WTC11 (cell line): ENCODE data around the gene USH2A. TPM values are rescaled to one million over a fixed set of nuclear protein-coding genes. Genes with fewer than 3 reads are reported as not detected.

Source experiments
- ATAC-seq: fragments of 200-7000 bp; cut with Tn5 transposase; 2 replicates; pipeline ENCODE4 v1.10.0; 2021; ENCODE audit warnings: mild to moderate bottlenecking, moderate library complexity
- CTCF ChIA-PET: fragments of 300-600 bp; sonication (Branson Sonifier 250); formaldehyde crosslinking; loops from one replicate; lab custom pipeline; 2021; ENCODE audit warnings: antibody characterized with exemption; lab: Charles Lee
- POLR2A ChIA-PET: fragments of 350-600 bp; sonication (Branson Sonifier 250); formaldehyde crosslinking; loops from one replicate; lab custom pipeline; 2021; ENCODE audit warnings: antibody characterized with exemption; lab: Charles Lee
- DNase-seq: peaks from one replicate; pipeline ENCODE4 v3.0.0; 2021; ENCODE audit warnings: low spot score
- H3K27ac Mint-ChIP-seq: 2 replicates; pipeline ENCODE4 v1.8.0; 2021; ENCODE audit warnings: mixed read lengths
- H3K27me3 Mint-ChIP-seq: 2 replicates; pipeline ENCODE4 v1.8.0; 2021; ENCODE audit warnings: low read depth, mild to moderate bottlenecking, moderate library complexity, mixed read lengths
- H3K36me3 Mint-ChIP-seq: 2 replicates; pipeline ENCODE4 v1.8.0; 2021; ENCODE audit warnings: mixed read lengths
- H3K4me1 Mint-ChIP-seq: 2 replicates; pipeline ENCODE4 v1.8.0; 2022; ENCODE audit warnings: mixed read lengths
- H3K4me3 Mint-ChIP-seq: 2 replicates; pipeline ENCODE4 v1.8.0; 2021; ENCODE audit warnings: mild to moderate bottlenecking, moderate library complexity, mixed read lengths
- H3K9me3 Mint-ChIP-seq: 2 replicates; pipeline ENCODE4 v1.8.0; 2021; ENCODE audit warnings: mixed read lengths
- ATF1 ChIP-seq: sonication (generic); formaldehyde crosslinking; IDR thresholded peaks from 2 replicates; pipeline ENCODE4 v1.8.1; 2023; ENCODE audit warnings: mild to moderate bottlenecking, moderate library complexity, missing genetic modification reagents
- ETV6 ChIP-seq: sonication (generic); formaldehyde crosslinking; IDR thresholded peaks from 2 replicates; pipeline ENCODE4 v1.8.1; 2022; ENCODE audit warnings: mild to moderate bottlenecking, missing genetic modification reagents
- FOXK1 ChIP-seq: sonication (generic); formaldehyde crosslinking; IDR thresholded peaks from 2 replicates; pipeline ENCODE4 v1.8.0; 2022; ENCODE audit warnings: mild to moderate bottlenecking, moderate library complexity, missing genetic modification reagents
- JUN ChIP-seq: sonication (generic); formaldehyde crosslinking; IDR thresholded peaks from 2 replicates; pipeline ENCODE4 v1.8.0; 2023; ENCODE audit warnings: mild to moderate bottlenecking, missing genetic modification reagents
- MXD4 ChIP-seq: fragments of 250-450 bp; sonication (Bioruptor Pico); IDR thresholded peaks from 2 replicates; pipeline ENCODE4 v1.8.0; 2021; ENCODE audit warnings: mild to moderate bottlenecking, moderate library complexity, borderline replicate concordance
- SMAD3 ChIP-seq: sonication (generic); formaldehyde crosslinking; IDR thresholded peaks from 2 replicates; pipeline ENCODE4 v1.8.0; 2022; ENCODE audit warnings: missing genetic modification reagents, mild to moderate bottlenecking, borderline replicate concordance
- SP1 ChIP-seq: sonication (generic); formaldehyde crosslinking; conservative IDR thresholded peaks from 2 replicates; pipeline ENCODE4 v1.8.1; 2022; ENCODE audit warnings: missing genetic modification reagents
- TEAD1 ChIP-seq: sonication (generic); formaldehyde crosslinking; IDR thresholded peaks from 2 replicates; pipeline ENCODE4 v1.8.0; 2022; ENCODE audit warnings: mild to moderate bottlenecking, missing genetic modification reagents
- ZNF263 ChIP-seq: sonication (generic); formaldehyde crosslinking; IDR thresholded peaks from 2 replicates; pipeline ENCODE4 v1.8.1; 2022; ENCODE audit warnings: low read depth, mild to moderate bottlenecking, moderate library complexity, missing genetic modification reagents
- ZNF423 ChIP-seq: fragments of 250-450 bp; sonication (Bioruptor Pico); IDR thresholded peaks from 2 replicates; pipeline ENCODE4 v2.1.2; 2022; ENCODE audit warnings: mild to moderate bottlenecking, moderate library complexity
- total RNA-seq: library from RNA; stranded (reverse); gene quantifications from 3 replicates; pipeline ENCODE4 v1.2.3, GENCODE V29; 2021
- TF ChIP-seq, protein P1 (sequence below): sonication (generic); formaldehyde crosslinking; conservative IDR thresholded peaks from 2 replicates; pipeline ENCODE4 v1.8.1; 2022; ENCODE audit warnings: mild to moderate bottlenecking, missing genetic modification reagents
- TF ChIP-seq, protein P2 (sequence below): sonication (generic); formaldehyde crosslinking; IDR thresholded peaks from 2 replicates; pipeline ENCODE4 v1.8.0; 2023; ENCODE audit warnings: missing genetic modification reagents, mild to moderate bottlenecking, borderline replicate concordance
- TF ChIP-seq, protein P3 (sequence below): sonication (generic); formaldehyde crosslinking; conservative IDR thresholded peaks from 2 replicates; pipeline ENCODE4 v1.8.1; 2023; ENCODE audit warnings: mild to moderate bottlenecking, low read depth, missing genetic modification reagents, moderate library complexity
- TF ChIP-seq, protein P4 (sequence below): sonication (generic); formaldehyde crosslinking; IDR thresholded peaks from 2 replicates; pipeline ENCODE4 v1.8.0; 2023; ENCODE audit warnings: mild to moderate bottlenecking, missing genetic modification reagents
- TF ChIP-seq, protein P5 (sequence below): fragments of 250-450 bp; sonication (Bioruptor Pico); IDR thresholded peaks from 2 replicates; pipeline ENCODE4 v2.1.2; 2022; ENCODE audit warnings: mild to moderate bottlenecking, moderate library complexity

The USH2A gene
- total RNA-seq, 1 experiment from 2014 or later = 0.37 TPM

DNA sequence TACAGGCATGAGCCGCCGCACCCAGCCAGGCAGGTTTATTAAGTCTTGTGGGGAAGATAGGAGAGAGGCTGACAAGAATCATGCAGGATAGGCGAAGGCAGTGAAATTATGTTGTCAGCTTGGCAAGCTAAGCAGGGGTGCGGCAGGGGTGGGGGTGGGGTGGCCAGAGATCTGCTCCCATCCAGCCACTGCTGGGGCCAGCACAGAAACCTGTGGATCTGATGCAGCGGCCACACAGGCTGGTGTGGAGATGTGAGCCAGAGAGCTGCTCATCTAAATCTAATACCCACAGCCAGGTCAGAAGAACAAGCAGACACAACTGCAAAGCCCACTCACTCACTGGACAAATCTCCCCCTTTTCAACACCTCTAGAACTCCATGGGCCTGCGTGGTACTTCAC is 787.4 kb downstream of the USH2A start (continued):
- no peak for TF ChIP-seq MXD4 (CRISPR knock-in tag)
- no peak for TF ChIP-seq SP1
- TF ChIP-seq, protein P1, sequence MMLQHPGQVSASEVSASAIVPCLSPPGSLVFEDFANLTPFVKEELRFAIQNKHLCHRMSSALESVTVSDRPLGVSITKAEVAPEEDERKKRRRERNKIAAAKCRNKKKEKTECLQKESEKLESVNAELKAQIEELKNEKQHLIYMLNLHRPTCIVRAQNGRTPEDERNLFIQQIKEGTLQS (CRISPR knock-in tag) = no peak
- no peak for TF ChIP-seq ATF1 (CRISPR knock-in tag)
- no peak for TF ChIP-seq FOXK1 (CRISPR knock-in tag)
- no peak for TF ChIP-seq SMAD3 (CRISPR knock-in tag)

DNA sequence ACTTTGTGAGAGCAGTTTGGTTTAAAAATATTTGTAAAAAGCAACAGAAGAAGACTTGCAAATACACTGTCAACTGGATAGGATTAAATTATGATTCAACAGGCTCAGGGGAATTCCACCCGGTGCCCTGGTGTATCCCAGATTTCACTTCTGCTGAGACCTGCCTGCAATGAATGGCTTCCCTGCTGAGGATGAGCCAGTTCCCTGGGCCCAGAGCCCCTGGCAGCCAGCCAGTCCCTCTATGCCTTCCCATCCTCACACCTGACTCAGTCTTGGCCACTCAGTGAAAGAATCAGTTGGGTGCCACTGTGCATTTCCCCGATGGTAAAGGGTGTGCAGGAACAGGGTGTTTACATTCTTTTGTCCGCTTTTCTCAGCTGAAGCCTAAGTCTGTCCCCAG is 791.8 kb downstream of the USH2A start:
- ATAC-seq = peak; percentile 53
- Mint-ChIP-seq H3K36me3 (no peaks in the 10 kb centered on the region), H3K27me3 (no peaks in the 10 kb centered on the region), H3K27ac (no peak overlapping the region), H3K4me3 (no peak overlapping the region), H3K9me3 (no peaks in the 10 kb centered on the region), H3K4me1 (peaks cover 15% of the 10 kb centered on the region)
- no peak for DNase-seq
- CTCF ChIA-PET = no interaction called here
- TF ChIP-seq ZNF423 (peak; percentile 46; the same call in 1 of the 2 replicates), JUN (CRISPR knock-in tag) (no peak)
- TF ChIP-seq, protein P2, sequence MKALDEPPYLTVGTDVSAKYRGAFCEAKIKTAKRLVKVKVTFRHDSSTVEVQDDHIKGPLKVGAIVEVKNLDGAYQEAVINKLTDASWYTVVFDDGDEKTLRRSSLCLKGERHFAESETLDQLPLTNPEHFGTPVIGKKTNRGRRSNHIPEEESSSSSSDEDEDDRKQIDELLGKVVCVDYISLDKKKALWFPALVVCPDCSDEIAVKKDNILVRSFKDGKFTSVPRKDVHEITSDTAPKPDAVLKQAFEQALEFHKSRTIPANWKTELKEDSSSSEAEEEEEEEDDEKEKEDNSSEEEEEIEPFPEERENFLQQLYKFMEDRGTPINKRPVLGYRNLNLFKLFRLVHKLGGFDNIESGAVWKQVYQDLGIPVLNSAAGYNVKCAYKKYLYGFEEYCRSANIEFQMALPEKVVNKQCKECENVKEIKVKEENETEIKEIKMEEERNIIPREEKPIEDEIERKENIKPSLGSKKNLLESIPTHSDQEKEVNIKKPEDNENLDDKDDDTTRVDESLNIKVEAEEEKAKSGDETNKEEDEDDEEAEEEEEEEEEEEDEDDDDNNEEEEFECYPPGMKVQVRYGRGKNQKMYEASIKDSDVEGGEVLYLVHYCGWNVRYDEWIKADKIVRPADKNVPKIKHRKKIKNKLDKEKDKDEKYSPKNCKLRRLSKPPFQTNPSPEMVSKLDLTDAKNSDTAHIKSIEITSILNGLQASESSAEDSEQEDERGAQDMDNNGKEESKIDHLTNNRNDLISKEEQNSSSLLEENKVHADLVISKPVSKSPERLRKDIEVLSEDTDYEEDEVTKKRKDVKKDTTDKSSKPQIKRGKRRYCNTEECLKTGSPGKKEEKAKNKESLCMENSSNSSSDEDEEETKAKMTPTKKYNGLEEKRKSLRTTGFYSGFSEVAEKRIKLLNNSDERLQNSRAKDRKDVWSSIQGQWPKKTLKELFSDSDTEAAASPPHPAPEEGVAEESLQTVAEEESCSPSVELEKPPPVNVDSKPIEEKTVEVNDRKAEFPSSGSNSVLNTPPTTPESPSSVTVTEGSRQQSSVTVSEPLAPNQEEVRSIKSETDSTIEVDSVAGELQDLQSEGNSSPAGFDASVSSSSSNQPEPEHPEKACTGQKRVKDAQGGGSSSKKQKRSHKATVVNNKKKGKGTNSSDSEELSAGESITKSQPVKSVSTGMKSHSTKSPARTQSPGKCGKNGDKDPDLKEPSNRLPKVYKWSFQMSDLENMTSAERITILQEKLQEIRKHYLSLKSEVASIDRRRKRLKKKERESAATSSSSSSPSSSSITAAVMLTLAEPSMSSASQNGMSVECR = no peak
- POLR2A ChIA-PET = no interaction called here

DNA sequence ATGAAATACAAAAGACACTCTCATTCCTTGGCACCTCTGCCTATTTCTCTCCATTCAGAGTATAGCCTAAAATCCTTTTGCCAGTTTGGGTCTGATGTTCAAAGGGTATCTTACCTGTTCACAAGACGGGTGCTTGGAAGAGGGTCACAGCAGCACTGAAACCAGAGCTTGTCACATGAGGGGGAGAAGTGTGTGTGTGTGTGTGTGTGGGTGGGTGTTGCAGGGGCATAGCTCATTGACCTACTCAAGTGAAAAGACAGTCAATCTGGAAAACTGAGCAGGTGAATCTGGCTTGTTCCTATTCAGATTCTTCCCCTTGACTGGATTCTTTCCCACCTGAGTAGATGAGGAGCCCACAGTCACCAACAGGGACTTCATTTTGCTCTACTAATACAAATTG is 792.2 kb downstream of the USH2A start:
- CTCF ChIA-PET = no interaction called here

More for the DNA sequence above, 792.2 kb downstream of the USH2A start:
- Mint-ChIP-seq H3K27me3 (no peaks in the 10 kb centered on the region), H3K36me3 (no peaks in the 10 kb centered on the region), H3K27ac (no peak overlapping the region), H3K4me1 (peaks cover 10% of the 10 kb centered on the region), H3K4me3 (no peak overlapping the region), H3K9me3 (no peaks in the 10 kb centered on the region)
- ATAC-seq (no peak), DNase-seq (no peak)
- TF ChIP-seq, protein P3, sequence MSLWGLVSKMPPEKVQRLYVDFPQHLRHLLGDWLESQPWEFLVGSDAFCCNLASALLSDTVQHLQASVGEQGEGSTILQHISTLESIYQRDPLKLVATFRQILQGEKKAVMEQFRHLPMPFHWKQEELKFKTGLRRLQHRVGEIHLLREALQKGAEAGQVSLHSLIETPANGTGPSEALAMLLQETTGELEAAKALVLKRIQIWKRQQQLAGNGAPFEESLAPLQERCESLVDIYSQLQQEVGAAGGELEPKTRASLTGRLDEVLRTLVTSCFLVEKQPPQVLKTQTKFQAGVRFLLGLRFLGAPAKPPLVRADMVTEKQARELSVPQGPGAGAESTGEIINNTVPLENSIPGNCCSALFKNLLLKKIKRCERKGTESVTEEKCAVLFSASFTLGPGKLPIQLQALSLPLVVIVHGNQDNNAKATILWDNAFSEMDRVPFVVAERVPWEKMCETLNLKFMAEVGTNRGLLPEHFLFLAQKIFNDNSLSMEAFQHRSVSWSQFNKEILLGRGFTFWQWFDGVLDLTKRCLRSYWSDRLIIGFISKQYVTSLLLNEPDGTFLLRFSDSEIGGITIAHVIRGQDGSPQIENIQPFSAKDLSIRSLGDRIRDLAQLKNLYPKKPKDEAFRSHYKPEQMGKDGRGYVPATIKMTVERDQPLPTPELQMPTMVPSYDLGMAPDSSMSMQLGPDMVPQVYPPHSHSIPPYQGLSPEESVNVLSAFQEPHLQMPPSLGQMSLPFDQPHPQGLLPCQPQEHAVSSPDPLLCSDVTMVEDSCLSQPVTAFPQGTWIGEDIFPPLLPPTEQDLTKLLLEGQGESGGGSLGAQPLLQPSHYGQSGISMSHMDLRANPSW (CRISPR knock-in tag) = no peak
- TF ChIP-seq ZNF263 (CRISPR knock-in tag) (no peak), ZNF423 (no peak), ETV6 (CRISPR knock-in tag) (no peak), TEAD1 (CRISPR knock-in tag) (no peak)
- TF ChIP-seq, protein P4, sequence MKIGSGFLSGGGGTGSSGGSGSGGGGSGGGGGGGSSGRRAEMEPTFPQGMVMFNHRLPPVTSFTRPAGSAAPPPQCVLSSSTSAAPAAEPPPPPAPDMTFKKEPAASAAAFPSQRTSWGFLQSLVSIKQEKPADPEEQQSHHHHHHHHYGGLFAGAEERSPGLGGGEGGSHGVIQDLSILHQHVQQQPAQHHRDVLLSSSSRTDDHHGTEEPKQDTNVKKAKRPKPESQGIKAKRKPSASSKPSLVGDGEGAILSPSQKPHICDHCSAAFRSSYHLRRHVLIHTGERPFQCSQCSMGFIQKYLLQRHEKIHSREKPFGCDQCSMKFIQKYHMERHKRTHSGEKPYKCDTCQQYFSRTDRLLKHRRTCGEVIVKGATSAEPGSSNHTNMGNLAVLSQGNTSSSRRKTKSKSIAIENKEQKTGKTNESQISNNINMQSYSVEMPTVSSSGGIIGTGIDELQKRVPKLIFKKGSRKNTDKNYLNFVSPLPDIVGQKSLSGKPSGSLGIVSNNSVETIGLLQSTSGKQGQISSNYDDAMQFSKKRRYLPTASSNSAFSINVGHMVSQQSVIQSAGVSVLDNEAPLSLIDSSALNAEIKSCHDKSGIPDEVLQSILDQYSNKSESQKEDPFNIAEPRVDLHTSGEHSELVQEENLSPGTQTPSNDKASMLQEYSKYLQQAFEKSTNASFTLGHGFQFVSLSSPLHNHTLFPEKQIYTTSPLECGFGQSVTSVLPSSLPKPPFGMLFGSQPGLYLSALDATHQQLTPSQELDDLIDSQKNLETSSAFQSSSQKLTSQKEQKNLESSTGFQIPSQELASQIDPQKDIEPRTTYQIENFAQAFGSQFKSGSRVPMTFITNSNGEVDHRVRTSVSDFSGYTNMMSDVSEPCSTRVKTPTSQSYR (CRISPR knock-in tag) = no peak
- TF ChIP-seq, protein P5, sequence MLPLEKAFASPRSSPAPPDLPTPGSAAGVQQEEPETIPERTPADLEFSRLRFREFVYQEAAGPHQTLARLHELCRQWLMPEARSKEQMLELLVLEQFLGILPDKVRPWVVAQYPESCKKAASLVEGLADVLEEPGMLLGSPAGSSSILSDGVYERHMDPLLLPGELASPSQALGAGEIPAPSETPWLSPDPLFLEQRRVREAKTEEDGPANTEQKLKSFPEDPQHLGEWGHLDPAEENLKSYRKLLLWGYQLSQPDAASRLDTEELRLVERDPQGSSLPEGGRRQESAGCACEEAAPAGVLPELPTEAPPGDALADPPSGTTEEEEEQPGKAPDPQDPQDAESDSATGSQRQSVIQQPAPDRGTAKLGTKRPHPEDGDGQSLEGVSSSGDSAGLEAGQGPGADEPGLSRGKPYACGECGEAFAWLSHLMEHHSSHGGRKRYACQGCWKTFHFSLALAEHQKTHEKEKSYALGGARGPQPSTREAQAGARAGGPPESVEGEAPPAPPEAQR (CRISPR knock-in tag) = no peak
- POLR2A ChIA-PET = no interaction called here
